Muscle of arm (tissue), 12 donors: ENCODE results near the gene SLC66A3. TPM values are rescaled to one million over a fixed set of nuclear protein-coding genes. Genes with fewer than 3 reads are reported as not detected.
"Not testable (repeated sequence)": the region's sequence is repeated elsewhere in the genome, so short reads cannot be mapped to it uniquely, and the experiment has no call there.

Experiments
- DNase-seq: peaks from one replicate; pipeline ENCODE4 v3.0.0-alpha.2; 2013
- polyA plus RNA-seq, 12 donors: library from polyadenylated mRNA; unstranded; fragments of 120-200 nt; gene quantifications; one replicate each; pipeline ENCODE4 v1.2.1, GENCODE V29; 2013; ENCODE audit not compliant: insufficient read length in 12 of 12

Gene SLC66A3
- polyA plus RNA-seq, 12 donors = 10.8 to 21.7 (median 14.4) TPM; not detected in 2

GRCh38 chr2:11160731-11161455, 5.6 kb downstream of the SLC66A3 start:
- DNase-seq = no peak

- no peak for DNase-seq
Measured at GRCh38 chr2:11161747-11162146, 6.5 kb downstream of the SLC66A3 start.

- DNase-seq = no peak
Measured at GRCh38 chr2:11163439-11164317, 8.4 kb downstream of the SLC66A3 start.

DNA sequence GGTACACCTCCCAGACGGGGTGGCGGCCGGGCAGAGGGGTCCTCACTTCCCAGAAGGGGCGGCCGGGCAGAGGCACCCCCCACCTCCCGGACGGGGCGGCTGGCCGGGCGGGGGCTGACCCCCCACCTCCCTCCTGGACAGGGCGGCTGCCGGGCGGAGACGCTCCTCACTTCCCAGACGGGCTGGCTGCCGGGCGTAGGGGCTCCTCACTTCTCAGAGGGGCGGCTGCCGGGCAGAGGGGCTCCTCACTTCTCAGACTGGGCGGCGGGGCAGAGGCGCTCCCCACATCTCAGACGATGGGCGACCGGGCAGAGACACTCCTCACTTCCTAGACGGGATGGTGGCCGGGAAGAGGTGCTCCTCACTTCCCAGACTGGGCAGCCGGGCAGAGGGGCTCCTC, 9.8 kb downstream of the SLC66A3 start:
- DNase-seq = not testable (repeated sequence)

DNA sequence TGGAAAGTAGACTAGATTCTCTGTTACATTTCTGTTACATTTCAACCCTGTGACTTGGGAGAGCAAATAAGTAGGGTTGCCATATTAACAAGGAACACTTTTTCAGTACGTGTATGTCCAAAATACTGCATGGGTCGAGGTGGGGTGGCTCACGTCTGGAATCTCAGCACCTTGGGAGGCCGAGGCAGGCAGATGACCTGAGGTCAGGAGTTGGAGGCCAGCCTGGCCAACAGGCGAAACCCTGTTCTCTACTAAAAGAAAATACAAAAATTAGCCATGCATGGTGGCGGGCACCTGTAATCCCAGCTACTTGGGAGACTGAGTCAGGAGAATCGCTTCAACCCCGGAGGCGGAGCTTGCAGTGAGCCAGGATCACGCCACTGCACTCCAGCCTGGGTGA, 11.2 kb downstream of the SLC66A3 start:
- DNase-seq = no peak

DNA sequence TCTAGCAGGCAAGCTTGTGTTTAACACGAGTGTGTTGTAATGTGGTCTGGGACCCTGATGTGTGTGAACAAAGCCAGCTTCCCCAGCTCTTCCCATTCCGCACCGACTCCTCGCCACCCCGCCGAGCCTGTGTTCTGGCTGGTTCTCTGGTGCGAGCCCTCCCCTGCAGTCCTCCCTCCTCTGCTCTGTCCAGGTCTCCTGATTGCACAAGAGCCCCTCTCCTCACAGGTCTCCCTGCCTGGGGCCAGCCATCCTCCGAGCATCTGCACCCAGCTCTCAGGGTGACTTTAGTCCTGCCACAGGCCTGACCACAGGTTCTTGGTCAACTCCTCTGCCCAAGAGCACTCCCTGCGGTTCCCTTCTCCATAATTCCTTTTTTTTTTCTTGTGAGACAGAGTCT, 13.2 kb downstream of the SLC66A3 start:
- DNase-seq = no peak

DNA sequence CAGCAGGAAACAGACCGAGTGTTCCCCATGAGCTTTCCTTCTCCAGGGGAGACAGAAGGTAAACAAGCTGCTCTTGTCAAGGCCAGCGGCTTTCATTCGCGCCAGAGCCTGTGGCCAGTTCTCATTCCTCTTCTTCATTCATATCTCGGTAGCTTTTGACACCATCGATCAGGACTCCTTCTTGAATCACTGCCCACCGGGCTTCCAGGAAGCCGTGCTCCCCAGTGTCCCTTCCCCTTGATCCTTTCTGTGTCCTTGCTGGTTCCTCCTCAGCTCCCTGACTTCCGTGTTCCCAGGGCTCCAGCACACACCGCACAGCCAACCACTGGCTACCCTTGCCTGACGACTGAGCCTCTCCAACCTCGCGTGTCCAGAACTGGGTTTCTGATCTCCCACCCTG, 14.1 kb downstream of the SLC66A3 start:
- no peak for DNase-seq

DNA sequence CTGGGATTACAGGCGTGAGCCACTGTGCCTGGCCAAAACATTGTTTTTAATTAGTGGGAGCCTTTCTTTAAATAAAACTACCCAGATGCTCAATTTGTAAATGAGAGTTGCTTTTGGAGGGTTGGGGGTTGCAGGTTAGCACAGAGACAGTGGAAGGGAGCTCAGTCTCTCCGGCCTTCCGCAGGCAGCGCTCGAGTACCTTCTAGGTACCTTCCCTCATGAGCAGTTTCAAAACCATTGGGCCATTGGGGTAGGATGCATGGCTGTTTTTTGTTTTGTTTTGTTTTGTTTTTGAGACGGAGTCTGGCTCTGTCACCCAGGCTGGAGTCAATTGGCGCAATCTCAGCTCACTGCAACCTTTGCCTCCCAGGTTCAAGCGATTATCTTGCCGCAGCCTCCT, 19.0 kb downstream of the SLC66A3 start:
- no peak for DNase-seq

GRCh38 chr2:11175293-11175795, 20.1 kb downstream of the SLC66A3 start:
- DNase-seq = no peak

DNA sequence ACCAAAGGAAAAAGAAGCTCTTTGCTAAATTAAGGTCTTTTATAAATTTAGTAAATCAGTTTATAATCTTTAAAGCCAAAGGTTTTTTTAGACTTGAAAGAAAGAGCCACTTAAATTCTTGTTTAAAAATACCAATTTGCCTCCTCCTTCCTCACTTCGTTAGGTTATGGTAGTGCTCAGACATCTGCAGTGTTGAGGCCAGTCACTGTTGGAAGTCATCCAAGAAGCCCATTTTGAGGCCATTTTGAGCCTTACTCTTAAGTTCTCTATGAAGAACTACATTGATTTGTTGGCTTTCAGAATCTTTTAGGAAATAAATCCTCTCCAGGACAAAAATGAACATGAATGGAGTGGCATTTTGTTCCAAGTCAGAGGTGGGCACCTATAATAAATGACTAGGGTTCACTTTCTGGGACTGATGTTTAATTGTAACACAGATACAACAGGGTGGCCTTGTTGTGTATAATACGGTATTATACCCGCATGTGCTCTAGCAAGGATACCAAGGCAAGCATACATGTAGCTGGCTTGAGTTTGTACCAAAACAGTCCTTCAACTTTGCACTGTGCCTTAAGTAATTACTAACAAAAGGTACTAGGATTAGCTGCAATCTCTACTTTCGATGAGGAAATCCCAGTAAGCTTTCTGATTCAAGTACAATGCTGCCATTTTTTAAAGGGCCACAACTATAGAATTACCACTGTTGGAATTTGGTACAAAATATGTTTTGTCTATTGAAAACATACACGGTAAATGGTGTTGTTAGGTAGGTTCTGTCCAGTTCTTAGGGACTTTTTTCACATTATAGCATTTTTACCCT, 22.8 kb downstream of the SLC66A3 start:
- no peak for DNase-seq

GRCh38 chr2:11179196-11179595, 23.9 kb downstream of the SLC66A3 start:
- no peak for DNase-seq

GRCh38 chr2:11179899-11180298, 24.6 kb downstream of the SLC66A3 start:
- DNase-seq = no peak

- DNase-seq = no peak
Measured at GRCh38 chr2:11180653-11181052, 25.4 kb downstream of the SLC66A3 start.

- no peak for DNase-seq
Measured at GRCh38 chr2:11182951-11183350, 27.7 kb downstream of the SLC66A3 start.

DNA sequence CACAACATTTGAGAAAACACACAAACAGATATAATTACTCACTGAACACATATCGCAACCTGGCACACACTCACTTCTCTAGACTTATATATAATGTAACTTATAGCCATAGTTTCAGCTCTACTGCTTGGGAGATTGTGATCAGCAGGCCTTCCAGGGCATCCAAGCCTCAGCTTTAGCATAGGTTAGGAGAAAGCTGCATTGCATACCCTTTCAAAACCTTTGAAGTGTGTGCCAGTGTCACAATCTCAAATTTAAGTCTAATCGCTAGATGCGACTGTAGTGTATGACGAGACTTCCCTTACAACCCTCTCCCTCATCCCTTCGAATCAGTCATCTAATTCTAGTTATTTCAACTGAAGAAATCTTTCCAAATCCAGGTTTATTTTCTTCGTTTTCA, 30.9 kb downstream of the SLC66A3 start:
- DNase-seq = no peak

GRCh38 chr2:11187083-11187619, 31.9 kb downstream of the SLC66A3 start:
- no peak for DNase-seq

- DNase-seq = no peak
Measured at GRCh38 chr2:11187731-11188130, 32.5 kb downstream of the SLC66A3 start.

GRCh38 chr2:11196246-11196645, 41.0 kb downstream of the SLC66A3 start:
- DNase-seq = no peak

DNA sequence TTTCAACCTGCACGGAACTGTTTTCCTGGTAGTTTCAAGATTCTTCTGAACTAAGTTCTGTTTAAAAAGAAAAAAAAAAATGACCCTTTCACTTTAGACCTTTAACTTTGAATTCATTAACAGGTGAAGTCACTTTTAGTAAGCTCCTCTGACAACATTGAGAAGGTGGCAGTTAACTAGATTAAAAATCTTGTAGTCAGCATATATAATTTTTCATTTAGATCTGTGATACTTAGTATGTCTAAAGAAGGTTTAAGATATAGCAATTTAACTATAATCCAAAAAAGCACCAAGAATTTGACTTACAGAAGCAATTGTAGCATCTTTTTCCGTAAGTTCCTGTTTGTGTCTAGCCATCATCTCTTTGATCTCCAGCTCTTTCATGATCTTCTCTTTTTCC, 45.4 kb downstream of the SLC66A3 start:
- DNase-seq = no peak

DNA sequence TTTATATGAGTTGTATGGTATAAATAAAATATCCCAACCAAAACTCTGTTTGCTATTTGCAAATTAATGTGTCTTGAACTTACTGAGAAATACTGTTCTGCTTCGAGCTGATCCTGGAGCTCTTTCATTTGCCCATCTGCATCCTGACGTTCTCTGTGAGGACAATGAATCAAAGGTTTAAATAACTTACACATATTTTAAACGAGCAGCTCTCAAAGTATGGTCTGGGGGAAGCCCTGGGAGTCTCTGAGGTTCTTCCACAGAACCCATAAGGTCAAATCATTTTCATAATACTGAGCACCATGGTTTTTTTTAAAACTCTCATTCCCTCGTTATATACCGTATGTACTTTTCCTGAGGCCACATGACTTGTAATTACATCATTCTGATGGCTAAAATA, 46.7 kb downstream of the SLC66A3 start:
- DNase-seq = no peak

DNA sequence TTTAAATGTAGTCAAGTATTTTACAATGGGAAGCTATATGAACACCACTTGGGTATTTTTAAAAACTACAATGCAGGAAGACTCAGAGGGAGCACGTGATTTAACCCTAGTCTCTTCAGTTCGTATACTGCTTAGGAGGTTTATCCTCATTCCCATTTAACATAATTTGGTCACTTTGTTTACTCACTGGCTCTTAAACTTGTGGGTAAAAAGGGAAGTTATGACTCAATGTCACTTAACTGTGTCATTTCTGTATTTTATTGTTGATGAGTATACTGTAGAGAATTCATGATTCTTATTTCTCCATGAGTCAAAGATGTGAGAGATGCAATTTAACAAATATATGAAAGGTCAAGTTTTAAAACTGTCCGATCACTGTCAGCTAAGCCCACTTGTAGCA, 48.2 kb downstream of the SLC66A3 start:
- no peak for DNase-seq

- DNase-seq = no peak
Measured at GRCh38 chr2:11208083-11208482, 52.8 kb downstream of the SLC66A3 start.
